CD4-positive, alpha-beta T cell treated with Interferon gamma for 1 hour (primary cell): Measurements from ENCODE around the gene TRIP4.
"Not testable (repeated sequence)": the region's sequence is repeated elsewhere in the genome, so short reads cannot be mapped to it uniquely, and the experiment has no call there.

Experiments used
- DNase-seq: peaks from one replicate; pipeline ENCODE4 v3.0.0-alpha.2; 2020

TRIP4 gene

DNA sequence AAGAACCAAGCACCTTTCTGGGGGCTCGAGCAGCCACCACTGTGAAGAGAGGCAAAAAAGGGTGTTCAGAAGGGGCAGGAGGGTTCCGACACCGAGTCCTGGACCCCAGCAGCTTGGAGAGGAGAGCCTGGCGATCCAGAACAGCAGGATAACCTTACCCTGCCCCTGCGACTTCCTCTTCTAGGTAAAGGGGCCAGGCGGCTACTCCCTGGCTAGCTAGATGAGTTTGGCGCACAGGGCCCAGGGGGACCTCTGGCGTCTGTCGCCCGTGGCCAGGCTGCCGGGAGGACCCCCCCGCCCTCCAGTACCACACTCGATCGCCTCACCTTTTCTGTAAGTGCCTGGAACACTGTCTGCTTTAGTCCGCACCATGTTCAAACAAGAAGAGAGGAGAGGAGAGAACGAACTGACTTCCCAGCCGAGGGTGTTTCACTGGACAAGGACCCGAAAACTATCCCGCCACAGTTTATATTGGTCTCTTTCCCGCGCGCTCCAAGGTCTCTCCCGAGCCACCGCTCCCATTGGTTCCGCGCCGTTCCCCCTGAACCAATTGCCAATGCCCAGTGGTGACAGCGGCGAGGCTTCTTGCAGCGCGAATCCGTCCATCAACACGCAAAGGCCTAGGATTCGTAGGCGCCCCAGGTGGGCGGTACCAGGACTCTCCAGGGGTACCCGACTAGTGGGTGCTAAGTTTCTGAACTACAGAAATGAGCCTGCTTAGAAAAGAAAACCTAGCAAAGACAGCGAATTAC, 6.5 kb upstream of the TRIP4 start, which contains the start of gene PCLAF:
Gene PCLAF, minus strand, starts transcription at position 442 of the 752 bp plus-strand sequence. Its CDS starts 70 bp downstream, at position 372.
- DNase-seq: peak; percentile 89

DNA sequence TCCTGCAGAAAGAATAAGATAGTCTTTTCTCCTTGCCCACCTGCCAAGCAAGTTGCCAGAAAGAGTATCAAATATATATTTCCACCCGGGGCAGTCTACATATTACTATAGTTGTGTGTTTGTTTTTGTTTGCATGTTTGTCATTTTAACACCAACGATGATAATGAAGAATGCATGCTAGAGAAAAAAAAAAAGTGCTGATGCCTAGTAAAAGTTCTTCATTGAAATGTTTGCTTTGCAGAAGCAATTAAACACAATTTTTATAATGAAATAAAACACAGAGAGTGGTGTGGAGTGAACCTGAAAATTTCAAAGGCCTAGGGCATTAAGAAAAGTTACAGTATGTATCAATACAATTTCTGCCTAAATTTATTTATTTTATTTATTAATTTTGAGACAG, 3.9 kb upstream of the TRIP4 start:
- DNase-seq: no peak

DNA sequence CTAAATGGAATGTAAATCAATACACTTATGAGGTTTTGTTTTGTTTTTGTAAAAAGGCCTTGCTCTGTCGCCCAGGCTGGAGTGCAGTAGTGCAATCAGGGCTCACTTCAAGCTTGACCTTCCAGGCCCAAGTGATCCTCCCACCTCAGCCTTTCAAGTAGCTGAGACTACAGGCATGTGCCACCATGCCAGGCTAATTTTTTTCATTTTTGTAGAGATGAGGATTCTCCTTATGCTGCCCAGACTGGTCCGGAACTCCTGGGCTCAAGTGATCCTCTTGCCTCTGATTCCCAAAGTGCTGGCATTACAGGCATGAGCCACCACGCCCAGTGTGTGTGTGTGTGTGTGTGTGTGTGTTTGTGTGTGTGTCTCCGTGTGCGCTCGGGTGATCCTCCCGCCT, 1.3 kb upstream of the TRIP4 start:
- DNase-seq: no peak

DNA sequence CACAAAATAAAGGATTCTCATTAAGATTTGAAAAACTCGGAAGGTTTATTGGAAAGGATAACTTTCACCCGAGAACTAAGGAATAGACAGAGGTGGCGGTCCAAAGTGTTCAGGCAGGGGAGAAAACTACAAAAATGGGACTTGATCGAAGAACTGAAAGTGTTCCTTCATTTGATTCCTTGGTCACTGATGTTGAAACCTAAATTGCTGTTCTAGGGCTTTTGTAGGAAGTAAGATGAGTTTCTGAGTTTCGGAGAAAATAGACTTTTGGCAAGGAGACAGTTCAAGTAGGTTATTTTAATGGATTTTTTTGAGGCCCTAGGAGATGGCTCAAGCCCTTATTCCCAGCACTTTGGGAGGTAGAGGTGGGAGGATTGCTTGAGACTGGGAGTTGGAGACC, 1.4 kb downstream of the TRIP4 start:
- no peak for DNase-seq

DNA sequence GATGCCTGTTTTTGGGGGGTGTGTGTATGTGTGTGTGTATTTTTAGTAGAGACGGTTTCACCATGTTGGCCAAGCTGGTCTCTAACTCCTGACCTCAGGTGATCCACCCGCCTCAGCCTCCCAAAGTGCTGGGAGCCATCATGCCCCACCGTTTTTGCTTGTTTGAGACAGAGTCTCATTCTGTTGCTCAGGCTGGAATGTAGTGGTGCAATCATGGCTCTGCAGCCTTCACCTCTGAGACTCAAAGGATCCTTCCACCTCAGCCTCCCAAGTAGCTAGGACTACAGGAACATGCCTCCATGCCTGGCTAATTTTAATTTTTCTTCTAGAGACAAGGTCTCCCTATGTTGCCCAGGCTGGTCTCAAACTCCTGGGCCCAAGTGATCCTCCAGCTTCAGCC, 4.8 kb downstream of the TRIP4 start:
- DNase-seq: not testable (repeated sequence)

DNA sequence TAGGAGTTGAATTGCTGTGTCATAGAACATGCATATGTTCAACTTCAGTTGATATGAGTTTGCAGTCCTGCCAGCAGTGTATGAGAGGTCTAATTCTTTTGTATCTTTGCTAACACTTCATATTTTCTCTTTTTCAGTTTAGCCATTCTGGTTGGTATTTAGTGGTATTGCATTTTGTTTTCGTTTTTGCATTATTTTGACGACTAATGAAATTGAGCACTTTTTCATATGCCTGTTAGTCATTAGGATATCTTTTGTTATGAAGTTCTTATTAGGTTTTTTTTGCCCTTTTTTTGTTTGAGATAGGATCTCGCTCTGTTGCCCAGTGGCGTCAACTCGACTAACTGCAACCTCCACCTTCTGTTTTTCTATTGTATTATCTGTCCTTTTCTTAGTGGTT, 9.2 kb downstream of the TRIP4 start:
- no peak for DNase-seq

DNA sequence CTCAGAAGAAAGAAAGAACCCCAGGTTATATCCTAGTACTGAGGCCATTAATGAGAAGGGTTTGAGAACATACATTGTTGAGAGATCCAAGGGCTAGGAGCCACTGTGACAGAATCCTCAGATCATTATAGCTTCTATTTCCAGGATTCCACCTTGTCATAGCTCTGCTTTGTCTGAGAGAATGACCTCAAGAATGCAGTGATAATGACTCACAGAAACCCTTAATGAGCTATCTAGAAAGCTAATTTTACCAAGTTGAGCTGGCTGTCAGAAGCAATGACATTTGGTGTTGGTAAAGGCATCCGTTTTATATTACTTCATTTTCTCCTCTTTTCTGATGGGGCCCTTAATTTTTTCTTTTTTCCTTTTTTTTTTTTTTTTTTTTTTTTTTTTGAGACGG, 10.9 kb downstream of the TRIP4 start:
- no peak for DNase-seq

DNA sequence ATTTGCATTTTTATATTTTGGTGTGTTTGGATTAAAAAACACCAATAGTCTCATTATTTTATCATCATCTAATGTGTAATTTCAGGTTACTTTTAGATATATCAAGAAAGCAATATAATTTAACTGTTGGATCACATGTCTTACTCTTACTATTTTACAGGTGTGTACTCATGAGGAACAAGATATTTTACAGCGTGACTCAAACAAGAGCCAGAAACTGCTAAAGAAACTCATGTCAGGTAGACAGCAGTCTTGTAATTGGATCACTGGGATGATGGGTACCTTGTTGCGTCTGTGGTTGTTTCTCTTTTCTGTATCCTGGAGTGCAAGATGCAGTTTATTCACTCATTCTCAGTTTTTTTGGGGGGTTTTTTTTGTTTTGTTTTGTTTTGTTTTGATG, 12.9 kb downstream of the TRIP4 start:
- DNase-seq: no peak

DNA sequence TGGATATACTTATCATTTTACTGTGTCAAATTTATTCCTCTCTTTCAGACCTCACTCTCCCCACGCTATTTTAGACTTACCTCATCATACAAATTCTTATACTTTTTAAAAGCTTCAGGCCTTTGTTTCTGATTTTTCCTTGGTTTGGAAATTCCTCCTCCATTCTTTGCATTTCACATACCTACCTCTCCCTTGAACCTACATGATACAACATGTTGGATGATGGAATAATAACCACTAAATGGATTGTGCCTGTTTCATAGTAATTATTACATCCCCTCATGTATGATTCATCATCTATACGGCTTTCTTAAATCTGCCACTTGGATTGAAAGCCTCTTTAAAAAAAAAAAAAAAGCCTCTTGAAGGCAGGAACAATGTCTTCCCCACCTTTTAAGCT, 24.6 kb downstream of the TRIP4 start:
- DNase-seq: no peak

DNA sequence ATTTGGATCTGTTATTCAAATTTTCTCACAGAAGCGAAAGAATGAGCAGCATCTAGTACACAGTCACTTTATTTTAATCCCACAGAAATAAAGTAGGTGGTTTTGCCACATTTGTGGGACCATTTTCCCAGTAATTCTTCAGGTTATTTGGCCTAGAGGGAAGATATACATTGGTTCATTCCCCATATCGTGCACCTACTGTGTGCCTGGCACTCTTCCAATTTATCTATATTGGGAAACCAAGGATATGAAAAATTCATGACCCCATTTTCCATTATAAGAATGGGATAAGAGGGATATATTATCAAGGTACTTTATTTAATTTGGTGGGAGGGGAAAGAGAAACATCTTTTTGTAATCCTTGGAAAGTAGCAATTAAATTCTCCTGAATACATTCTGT, 35.1 kb downstream of the TRIP4 start:
- DNase-seq: no peak

DNA sequence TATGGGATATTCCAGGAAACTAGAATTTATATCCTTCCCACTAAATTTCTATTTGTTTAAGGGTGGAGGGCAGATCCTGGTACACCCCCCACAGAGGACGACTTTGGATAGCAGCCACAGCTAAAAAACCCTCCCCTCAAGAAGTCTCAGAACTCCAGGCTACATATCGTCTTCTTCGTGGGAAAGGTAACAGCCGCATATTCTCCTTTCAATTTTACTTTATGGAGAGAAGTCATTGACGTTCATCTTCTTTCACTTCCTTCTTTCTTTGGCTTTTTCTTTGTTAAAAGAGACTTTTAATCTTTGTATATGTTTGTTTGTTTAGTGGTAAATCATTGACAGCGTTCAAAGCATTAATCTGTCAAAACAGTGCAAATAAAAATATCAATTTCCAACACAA, 36.3 kb downstream of the TRIP4 start:
- DNase-seq: no peak

DNA sequence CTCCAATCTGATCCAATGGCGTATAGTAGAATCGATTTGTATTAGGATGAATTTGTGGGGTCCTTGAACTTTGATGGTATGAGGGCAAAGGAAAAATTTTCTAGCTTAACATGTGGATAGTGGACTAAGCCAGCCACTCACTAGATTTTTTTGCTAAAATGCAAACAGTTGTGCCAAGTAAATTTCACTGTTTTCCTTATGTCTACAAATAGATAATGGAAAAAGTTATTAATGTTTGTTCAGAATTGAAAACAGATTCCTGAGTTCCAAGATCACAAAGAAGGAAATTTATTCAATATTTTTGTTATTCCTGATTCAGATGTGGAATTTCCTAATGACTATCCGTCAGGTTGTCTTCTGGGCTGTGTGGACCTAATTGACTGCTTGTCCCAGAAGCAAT, 37.6 kb downstream of the TRIP4 start:
- no peak for DNase-seq

DNA sequence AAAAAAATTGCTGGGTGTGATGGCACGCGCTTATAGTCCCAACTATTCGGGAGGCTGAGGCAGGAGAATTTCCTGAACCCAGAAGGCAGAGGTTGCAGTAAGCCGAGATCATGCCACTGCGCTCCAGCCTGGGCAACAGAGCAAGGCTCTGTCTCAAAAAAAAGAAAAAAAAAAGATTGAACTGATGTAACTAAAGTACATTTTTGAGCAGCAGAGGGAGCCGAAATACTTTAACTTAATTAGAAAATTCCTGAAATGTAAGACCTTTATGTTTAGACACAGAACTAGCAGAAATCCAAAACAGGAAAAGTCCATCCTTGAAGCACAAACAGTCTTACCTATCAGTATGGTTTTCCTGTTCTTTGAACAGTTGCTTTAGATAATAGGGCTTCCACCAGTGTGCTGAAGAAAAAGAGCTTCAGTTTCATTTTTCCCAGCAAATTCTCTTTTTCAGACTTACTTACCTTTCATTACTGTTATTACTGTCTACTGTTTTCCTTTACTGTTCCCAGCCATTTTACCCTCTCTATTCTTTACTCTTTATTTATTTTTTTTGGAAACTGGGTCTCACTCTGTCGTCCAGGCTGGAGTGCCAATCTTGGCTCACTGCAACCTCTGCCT, 39.3 kb downstream of the TRIP4 start:
- DNase-seq: no peak

DNA sequence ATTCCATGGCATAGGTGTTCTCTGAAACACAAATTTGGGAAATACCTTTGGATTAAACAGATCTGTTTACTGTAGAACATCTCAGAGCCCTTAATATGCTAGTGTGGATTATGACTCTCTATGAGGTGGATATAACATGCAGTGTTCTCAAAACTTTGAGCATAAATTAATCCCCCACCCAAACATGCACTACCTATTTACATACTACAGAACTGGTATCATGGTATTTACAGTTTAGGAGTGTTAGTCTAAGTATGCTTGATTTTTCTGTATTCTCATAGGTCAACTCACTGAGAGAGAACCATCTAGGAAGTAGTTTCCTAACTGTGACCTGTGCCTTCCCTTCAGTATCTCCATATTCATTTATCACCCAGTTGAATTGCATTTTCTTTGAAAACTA, 41.8 kb downstream of the TRIP4 start:
- DNase-seq: no peak

DNA sequence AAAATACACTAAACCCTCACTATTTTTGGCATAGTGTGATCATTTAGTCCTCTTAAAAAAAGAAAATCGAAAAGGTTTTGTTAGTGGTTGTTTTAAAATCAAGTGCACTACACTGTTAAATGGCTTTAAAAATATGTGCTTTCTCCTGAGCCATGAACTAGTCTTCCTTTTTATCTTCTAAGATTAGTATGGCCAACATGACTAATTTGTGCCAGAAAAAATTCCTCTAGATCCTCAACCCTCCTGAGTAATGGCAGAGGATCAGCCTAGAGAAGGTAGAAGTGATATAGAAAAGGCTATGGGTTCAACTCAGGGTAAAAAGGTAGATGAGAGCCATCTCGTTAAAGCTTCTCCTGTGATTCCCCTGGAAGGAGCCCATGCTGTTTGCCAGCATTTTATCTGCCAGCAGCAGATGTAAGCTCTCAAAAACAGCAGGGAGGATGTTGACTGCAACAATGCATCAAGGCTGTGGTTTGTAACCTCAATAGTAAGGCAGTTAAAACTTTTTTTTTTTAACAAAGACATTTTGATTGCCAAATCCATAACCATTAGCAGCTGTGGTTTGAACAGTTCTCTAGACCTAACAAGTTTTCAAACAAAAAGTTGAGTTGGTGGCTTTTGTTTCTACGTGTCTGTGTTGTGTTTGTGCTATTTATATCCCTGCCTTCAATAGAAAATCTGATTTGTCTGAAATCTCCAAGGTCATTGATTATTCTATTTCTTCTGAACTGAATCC, 42.5 kb downstream of the TRIP4 start:
- DNase-seq: peak; percentile 34

DNA sequence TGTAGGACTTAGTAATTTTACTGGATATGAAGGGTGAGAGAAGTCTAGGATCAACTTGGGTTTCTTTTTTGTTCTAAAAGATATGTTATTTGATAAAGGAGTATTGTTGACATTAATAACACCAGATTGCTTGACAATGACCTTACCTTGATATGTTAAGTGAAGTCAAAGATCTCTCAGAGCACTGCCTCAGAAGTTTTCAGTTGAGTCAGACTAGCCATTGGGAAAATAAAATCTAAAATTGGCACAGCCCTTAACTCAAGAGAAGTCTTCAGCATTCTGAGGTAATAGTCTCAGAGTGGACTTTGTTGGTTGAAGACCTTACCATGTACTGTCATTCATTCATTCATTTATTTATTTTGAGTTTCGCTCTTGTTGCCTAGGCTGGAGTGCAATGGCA, 50.3 kb downstream of the TRIP4 start:
- no peak for DNase-seq

DNA sequence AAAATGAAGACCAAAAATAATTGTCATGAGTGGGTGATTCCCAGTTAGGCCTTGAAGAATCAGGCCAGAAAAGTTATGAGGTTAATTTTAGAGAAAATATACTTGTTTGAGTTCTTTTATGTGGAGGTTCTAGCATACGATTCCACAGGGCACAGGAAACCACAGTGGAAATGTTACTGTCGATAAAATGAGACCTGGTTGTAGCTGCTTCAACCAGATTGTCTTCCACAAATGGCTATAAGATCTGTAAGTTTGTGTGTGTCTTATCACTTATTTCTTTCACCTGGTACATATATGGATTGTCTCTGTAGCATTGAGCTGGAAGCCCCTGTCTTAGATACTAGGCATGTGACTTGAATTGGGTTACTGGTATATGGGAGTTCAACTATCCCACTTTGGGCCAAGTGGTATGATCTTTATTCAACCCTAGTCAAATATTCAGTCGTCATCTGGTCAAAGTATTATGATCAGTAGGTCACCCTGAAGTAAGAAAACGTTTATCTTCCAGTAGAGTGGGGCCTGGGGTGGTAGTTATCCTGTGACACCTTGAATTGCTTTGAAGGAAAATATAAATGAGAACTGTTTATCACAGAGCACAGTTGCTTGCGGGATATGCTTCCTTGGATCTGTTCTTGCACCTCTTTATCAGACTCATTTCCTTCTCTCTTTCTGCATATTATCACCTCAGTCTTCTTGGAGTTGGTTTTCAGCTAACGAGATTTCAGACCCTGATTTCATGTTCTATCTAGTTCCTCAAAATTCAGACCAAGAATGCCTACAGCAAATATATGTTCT, 51.2 kb downstream of the TRIP4 start:
- no peak for DNase-seq

DNA sequence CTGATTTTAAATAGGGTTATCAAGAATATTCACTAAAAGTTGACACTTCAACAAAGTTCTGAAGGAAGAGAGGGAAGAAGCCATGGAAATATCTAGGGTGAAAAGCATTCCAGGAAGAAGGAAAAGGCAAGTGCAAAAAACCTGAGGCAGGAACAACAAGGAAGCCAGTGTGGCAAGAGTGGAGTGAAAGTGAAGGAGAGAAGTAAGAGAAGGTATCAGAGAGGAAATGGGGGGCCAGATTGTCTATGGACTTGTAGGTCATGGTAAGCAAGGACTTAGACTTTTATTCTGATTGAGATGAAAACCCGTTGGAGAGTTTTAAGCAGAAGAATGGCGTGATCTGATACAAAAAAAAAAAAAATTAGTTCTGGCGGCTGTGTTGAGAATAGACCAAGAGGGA, 54.2 kb downstream of the TRIP4 start:
- no peak for DNase-seq

DNA sequence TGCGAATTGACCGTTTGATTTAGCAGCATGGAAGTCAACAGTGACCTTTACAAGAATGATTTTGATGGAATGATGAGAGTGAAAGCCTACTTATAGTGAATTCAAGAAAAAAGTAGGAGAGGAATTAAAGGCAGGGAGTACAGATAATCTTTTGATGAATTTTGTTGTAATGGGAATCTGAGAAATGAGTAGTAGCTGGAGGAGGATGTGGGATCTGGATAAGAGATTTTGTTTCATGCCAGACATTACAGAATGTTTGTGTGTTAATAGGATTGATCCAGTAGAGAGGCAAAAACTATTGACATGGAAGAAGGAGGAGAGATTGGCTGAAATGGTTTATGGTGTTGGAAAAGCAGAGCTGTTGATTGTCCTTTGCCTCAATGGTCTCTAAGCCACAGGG, 55.4 kb downstream of the TRIP4 start:
- DNase-seq: no peak

DNA sequence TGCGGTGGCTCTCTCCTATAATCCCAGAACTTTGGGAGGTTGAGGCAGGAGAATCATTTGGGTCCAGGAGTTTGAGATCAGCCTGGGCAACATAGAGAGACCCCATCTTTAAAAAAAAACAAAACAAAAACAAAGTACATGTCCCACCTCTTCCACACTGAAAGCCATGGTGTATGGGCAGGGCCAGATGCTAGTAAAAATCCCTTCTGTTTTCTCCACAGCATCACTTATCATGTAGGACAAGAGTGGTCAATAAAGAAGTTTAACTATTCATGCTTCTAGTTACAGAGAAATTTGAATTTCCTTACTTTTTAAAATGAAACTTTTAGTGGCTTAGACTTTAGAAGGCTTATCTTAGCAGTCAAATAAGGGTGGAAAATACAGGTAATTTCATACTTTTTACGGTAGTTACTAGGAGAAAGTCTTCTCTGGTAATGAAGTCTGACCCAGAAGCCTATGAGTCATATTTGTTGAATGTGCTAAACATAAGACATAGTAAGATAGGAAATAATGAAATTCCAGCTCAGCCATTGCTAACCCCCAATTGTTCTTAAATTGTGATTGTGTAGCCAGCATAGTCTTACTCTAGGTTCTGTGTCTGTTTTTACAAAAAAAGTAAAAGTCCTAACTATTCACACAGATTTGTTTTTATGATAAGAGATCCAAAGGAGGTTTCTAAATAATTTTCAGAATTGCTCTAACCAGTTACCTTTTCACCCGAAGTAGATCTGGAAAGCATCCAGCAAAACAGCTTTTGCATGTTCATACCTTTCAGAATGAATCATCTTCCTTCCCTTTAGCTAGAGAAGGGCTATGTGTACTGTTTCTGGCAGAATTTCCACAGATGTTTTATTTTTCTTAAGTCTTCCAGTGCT, 56.3 kb downstream of the TRIP4 start:
- no peak for DNase-seq

DNA sequence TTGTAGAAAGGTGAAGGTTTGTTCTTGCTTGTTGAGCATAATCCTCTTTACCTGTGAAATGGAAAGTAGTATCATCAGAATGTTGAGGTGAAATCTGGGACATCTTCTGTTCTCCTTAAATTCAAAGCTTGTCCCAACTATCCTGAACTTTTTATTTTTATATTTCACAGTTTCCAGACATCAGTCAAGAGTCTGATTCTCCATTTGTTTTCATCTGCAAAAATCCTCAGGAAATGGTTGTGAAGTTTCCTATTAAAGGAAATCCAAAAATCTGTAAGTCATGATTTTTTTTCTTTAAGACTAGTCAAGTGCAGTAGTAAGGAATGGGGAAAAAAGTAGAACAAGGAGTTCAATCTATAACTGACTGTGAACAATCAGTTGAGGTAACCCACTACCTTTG, 57.2 kb downstream of the TRIP4 start:
- no peak for DNase-seq
